GM19397 (cell line): ENCODE measurements around the gene SERTAD4.

Experiments
- ATAC-seq: cut with Tn5 transposase; IDR thresholded peaks from one replicate; pipeline ENCODE4 v1.9.1; 2021; ENCODE audit warnings: mild to moderate bottlenecking, moderate library complexity; ENCODE audit not compliant: unreplicated experiment

Gene SERTAD4

GRCh38 chr1:210231846-210232510 is 618 bp upstream of the SERTAD4 start:
- ATAC-seq = no peak

GRCh38 chr1:210233216-210233494 is 559 bp downstream of the SERTAD4 start:
- no peak for ATAC-seq

GRCh38 chr1:210233495-210234328 is 1.1 kb downstream of the SERTAD4 start:
- ATAC-seq = no peak

GRCh38 chr1:210234329-210234757 is 1.7 kb downstream of the SERTAD4 start:
- no peak for ATAC-seq

- no peak for ATAC-seq
Observed at GRCh38 chr1:210235363-210236053, 2.9 kb downstream of the SERTAD4 start.

- no peak for ATAC-seq
Observed at GRCh38 chr1:210236386-210236839, 3.8 kb downstream of the SERTAD4 start.

- ATAC-seq = no peak
Observed at GRCh38 chr1:210236840-210237409, 4.3 kb downstream of the SERTAD4 start.

GRCh38 chr1:210237479-210237878 is 4.9 kb downstream of the SERTAD4 start:
- no peak for ATAC-seq

GRCh38 chr1:210237981-210238380 is 5.4 kb downstream of the SERTAD4 start:
- ATAC-seq = no peak

- no peak for ATAC-seq
Observed at GRCh38 chr1:210239349-210240111, 6.9 kb downstream of the SERTAD4 start.

- ATAC-seq = no peak
Observed at GRCh38 chr1:210241121-210241520, 8.5 kb downstream of the SERTAD4 start.

GRCh38 chr1:210244746-210245367 is 12.3 kb downstream of the SERTAD4 start:
- ATAC-seq = no peak

GRCh38 chr1:210246447-210246846 is 13.9 kb downstream of the SERTAD4 start:
- ATAC-seq = no peak

GRCh38 chr1:210248341-210248740 is 15.7 kb downstream of the SERTAD4 start:
- ATAC-seq = no peak

- no peak for ATAC-seq
Observed at GRCh38 chr1:210250665-210250997, 18.0 kb downstream of the SERTAD4 start.

GRCh38 chr1:210250998-210251679 is 18.5 kb downstream of the SERTAD4 start:
- ATAC-seq = no peak

- ATAC-seq = no peak
Observed at GRCh38 chr1:210251680-210252490, 19.3 kb downstream of the SERTAD4 start.

- no peak for ATAC-seq
Observed at GRCh38 chr1:210252621-210253051, 20.0 kb downstream of the SERTAD4 start.

GRCh38 chr1:210254298-210254697 is 21.7 kb downstream of the SERTAD4 start:
- no peak for ATAC-seq
